ENCODE results near the gene DAPK1.

DNA sequence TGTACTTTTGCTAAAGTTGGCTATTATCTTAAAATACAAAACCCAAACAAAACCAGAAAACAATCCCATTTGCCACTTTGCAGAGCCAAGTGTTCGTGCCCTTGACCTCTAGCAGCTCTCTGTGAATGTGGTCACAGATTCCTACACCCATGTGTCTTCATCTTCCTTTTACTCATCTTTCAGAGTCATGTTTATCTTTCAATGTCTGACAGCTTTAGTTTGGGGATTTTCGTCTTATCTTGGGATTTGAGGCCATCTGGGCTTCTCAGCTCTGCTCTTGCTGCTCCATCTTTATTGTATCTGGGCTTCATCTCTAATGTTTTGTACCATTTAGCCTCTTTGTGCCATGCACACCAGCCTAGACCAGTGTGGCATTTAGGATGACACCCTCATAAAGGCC is 81.0 kb downstream of the DAPK1 start:
- TF ChIP-seq POLR2A (IDR thresholded peaks at IDR 0.05) = no peak
- TF ChIP-seq, protein P1, sequence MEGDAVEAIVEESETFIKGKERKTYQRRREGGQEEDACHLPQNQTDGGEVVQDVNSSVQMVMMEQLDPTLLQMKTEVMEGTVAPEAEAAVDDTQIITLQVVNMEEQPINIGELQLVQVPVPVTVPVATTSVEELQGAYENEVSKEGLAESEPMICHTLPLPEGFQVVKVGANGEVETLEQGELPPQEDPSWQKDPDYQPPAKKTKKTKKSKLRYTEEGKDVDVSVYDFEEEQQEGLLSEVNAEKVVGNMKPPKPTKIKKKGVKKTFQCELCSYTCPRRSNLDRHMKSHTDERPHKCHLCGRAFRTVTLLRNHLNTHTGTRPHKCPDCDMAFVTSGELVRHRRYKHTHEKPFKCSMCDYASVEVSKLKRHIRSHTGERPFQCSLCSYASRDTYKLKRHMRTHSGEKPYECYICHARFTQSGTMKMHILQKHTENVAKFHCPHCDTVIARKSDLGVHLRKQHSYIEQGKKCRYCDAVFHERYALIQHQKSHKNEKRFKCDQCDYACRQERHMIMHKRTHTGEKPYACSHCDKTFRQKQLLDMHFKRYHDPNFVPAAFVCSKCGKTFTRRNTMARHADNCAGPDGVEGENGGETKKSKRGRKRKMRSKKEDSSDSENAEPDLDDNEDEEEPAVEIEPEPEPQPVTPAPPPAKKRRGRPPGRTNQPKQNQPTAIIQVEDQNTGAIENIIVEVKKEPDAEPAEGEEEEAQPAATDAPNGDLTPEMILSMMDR (IDR thresholded peaks at IDR 0.05) = no peak

Measured in vagina (tissue), 2 donors.